GM19468 (cell line): ENCODE results near the gene ADGRF5.

Source experiments
- ATAC-seq: cut with Tn5 transposase; IDR thresholded peaks from one replicate; pipeline ENCODE4 v1.9.1; 2021; ENCODE audit warnings: mild to moderate bottlenecking, moderate library complexity, moderate number of reproducible peaks; ENCODE audit not compliant: unreplicated experiment; ENCODE audit errors: extremely low read depth

ADGRF5 gene

DNA sequence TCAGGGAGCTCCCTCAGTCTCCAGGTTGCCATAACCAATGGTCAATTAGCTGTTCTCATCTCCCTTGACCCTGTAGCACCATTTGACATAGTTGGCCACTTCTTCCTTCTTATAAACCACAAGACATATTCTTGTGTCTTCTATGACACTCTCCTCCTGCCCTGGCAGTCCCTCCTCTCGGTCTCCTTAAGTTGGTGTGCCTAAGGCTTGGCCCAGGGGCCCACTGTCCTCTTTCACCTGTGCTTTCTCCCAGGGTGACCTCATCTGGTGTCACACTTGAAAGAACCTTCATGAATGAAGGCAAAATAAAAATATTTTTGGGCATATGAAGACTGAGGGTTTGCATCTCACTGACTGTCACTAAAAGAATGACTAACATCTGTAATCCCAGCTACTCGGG, 9.7 kb upstream of the ADGRF5 start:
- no peak for ATAC-seq

DNA sequence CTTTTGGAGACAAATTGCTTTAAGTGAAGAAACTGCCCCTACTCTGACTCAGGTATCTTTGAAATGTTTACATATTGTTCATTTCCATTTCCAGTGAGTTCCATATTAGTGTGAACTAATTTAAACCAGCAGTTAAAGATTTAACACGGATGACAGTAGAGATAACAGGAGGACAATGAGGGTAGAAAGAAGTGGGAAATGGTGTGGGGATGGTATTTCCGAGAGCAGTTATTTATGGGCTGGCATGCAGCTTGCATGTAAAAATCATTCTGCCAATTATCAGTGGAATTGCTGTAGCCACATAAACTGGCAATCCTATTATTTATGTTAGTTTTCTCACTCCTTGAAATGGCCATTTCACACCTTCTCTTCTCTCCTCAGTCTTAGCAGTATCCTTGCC, 8.6 kb upstream of the ADGRF5 start:
- no peak for ATAC-seq

DNA sequence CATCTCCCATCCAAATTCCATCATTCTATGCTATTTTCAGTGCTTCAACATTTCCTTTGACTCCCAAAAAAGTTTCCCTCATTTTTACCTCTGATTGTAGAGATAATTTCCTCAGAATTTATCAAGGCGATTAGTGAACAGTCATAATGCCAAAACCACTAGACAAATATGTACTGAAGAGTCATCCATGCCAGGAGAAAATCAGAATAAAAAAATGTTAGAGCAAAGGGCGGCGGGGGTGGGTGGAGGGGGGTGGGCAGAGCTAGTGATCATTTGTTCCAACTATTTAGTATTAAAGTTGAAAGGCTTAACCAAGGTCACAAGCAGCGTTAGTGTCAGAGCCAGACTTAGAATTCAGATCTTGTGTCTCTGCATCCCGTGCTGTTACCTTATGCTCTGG, 5.3 kb upstream of the ADGRF5 start:
- no peak for ATAC-seq

DNA sequence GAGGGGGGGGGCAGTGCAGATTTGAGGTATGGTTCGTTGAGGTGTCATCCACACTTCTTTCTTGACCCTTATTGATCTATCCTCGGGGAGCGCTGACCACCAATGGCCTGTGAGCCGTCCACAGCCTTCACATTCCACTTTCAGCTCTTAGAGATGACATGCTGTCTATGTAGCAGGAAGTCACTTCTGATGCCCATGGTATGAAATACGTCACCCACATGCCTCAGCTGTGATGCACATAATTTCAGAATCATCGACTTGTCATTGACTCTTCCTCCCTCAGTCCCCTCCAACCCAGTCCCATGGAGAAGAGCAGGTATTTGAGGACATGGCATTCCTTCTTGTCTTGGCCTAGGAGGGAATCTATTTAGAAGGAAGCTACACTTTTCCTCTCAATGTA, 4.7 kb upstream of the ADGRF5 start:
- ATAC-seq, result no peak

DNA sequence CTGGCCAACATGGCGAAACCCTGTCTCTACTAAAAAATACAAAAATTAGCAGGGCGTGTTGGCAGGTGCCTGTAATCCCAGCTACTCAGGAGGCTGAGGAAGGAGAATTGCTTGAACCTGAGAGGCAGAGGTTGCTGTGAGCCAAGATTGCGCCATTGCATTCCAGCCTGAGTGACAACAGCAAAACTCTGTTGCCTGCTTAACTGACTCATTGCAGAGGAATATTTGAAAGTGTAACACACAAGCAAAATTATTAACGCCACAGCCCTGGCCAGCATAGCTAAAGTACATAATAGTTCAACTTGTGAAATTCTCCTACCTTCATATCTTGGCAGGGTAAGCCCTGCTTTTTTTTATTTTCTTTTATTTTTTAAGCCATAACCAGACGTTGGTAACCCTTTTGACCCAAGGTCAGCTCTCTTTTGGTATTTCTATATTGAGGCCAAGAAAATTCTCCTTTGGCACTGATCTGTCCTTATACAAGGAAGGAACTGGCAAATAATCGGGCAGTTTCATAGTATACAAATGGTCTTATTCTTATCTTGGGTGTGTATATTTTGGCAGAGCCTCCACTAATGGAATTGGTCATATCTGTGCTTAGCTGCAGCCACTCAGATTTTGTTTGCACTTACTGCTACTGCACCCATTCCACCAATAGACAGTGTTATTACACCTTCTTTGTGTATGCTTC, 4.0 kb upstream of the ADGRF5 start:
- ATAC-seq, result no peak

DNA sequence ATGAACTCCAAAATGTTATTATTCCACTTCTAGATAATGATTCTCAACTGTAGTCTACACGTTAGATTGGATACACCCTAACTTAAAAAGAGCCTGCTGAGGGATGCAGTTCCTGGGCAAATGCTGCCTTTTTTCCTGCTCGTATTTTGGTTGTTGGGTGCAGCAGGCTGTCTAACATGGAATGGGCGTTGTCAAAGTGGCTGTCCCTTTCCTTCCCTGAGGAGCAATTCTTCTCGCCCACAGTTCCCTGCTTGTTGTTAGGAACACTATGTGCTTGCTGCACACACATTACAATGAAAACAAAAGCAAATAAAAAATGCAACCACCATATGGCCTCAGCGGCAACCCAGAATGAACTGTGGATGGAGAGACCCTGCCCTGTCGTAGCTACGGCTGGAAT, 1.7 kb upstream of the ADGRF5 start:
- no peak for ATAC-seq

DNA sequence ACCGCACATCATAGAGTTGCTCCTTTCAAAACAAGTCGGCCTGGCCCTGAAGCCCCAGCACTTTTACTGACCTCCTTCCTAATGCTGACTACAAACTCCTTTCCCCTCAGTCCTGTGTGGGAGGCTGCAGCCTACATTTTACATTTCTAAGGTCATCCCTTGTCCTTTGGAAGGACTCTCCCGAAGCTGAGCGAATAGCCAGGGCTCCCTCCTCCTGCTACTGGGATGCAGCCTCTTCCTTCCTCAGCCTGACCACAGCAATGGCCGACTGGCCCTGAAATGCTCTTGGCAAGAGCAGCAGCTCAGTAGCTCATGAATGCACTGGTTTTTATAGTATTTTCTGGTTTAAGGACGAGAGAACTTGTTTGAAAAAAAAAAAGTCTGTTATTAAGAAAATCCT, 679 bp downstream of the ADGRF5 start:
- no peak for ATAC-seq

DNA sequence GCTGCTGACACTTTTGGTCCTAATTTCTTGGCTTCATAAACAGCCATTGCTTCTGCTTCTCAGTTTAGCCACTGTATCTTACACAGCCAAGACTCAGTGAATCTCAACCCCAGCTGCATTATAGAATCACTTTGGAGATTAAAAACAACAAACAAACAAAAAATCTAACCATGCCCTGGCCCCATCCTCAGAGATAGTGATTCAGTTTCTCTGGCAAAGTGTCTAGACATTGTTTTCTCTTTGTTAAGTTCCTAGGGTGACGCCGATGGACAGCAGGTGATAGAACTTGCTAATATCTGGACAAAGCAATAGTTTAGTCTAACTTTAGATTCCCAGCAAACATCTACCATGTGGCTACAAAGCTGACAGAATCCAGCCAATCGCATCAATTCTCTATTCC, 2.9 kb downstream of the ADGRF5 start:
- no peak for ATAC-seq

DNA sequence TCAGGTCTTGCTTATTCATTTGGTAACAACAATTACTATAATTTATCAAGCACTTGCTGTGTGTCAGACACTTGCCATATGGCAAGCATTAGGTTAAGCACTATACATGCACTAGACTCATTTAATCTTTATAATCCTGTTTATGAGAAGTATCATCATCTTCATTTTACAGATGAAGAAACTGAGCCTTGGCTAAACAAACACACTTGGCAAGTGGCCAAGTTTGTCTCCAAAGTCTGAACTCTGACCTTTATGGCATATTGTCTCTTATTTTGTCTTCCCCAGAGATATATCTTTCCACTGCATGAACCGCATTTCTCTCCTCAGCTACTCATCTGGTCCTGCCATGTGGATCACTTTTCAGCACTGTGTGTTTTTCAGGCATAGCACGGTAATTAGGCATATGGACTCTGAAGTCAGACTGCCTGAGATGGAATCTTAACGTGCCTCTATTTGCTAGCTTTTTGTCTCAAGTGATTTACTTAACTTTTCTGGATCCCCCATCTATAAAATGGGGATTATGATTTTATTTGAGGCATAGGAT, 4.7 kb downstream of the ADGRF5 start:
- no peak for ATAC-seq

DNA sequence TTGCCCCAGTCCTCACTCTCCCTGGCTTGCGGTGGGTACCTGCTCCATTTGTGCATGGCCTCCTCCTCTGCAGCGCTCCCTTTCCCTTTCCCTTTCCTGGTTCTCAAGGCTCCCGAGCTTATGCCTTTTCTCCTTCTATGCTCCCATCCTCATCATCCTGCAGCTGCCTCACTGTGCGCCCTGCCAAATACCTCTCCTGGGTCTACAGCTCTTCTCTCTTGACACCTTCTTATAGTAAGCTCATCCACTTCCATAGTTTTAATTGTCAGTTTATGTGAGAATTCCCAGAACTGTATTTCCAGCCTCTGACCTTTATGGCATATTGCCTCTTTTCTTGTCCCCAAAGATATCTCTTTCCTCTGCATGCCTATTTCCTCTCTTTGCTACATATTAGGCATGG, 5.9 kb downstream of the ADGRF5 start:
- ATAC-seq, result no peak

DNA sequence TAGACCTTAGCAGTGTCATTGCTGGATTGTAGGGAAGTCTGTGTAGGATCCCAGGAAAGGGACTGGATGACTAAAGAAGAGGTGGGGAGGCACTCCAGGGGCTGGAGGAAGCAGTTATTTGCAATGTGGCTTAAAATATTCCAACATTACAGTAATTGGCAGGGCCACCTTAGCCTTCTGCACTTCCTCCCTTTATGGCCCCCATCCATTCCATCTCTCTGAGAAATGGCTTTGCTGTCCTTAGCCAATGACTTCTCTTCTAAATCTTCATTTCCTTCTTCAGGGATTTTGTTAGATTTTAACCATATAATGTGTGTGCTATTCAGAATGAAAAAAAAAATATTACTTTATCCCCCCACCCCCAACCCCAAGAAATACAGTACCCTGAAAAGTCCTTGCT, 6.4 kb downstream of the ADGRF5 start:
- ATAC-seq, result no peak

DNA sequence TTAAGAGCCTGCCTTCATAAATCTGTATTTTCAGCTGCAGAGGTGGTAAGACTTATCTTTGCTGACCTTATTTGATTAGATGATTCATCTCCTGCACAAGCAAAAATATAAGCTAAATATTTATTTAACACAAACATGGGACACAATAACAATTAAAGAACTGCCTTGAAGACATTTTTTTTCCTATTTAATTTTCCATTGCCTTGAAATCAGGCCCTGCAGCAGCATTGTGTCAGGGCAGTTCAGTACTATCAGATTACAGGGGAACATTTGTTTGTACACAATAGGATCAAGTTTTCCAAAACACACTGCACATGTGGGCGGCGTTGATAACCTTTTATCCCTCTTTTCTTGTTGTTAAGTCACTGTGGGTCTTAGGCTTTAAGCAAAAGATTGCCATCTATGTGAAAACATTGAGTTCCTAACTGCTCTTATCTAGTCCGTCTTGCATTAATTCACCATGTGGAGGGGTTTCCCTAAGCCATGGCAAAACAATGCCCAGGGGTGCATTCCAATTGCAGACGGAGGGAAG, 7.4 kb downstream of the ADGRF5 start:
- no peak for ATAC-seq

DNA sequence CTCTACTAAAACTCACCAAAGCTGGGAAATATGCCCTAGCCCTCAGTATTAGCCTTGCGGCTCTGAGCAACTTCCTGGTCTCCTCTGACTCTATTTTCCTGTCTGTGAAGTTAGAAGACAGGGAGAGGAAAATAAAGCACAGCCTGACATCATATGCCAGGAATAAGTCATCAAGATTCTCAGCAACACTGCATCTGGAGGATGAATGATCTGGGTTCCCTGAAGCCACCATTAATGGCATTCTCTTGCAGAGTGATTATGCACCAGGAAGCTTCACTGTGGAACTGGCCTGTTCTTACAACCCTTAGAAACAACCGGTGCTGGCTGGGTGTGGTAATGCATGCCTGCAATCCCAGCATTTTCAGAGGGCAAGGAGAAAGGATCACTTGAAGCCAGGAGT, 12.4 kb downstream of the ADGRF5 start:
- no peak for ATAC-seq

DNA sequence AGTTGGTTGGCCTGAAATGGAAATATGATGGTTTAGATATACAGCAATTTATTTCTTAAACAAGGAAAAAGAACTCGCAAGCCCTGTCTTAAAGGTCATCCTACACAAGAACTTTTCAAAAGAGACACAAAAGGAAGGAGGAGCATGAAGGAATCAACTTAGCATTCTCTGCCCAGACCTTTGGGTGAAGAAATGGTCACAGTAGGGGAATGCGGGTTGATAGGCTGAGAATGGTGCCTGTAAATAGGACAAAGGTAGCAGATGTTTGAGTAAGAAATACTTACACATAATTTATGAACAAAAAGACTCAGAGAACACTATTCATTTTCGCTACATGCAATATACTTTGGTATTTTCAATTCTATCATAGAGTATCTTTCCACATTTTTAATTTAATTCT, 15.0 kb downstream of the ADGRF5 start:
- no peak for ATAC-seq

DNA sequence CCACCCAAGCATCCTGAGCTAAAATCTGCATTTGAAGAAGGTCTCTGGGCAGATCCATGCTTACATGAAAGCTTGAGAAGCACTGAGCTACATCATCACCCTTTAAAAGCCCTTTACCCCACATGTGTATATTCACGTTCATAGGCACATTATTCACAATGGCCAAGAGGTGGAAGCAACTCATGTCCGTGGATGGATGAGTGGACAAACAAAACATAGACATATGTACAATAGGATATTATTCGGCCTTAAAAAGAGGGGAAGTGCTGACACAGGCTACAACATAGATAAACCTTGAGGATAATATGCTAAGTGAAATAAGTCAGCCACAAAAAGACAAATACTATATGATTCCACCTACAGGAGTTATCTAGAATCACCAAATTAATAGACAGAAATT, 17.6 kb downstream of the ADGRF5 start:
- no peak for ATAC-seq

DNA sequence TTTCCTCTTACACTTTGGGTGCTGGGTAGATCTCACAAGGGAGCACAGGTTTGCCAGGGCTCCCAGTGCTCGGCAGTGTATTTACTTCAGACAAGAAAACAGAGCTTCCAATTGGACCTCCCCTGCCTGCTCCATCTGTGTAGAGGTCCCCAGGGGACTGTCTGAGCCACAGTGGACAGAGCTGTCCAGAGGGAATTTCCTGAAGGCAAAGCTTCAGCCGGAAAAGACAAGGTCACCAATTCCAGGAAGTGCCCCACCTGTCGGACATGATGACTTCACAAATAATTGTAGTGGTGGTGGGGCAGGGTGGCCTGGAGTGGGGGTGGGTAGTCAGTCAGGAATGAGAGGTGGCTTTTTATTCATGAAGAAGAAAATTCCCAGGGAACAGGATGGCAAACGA, 18.6 kb downstream of the ADGRF5 start:
- ATAC-seq, result no peak

DNA sequence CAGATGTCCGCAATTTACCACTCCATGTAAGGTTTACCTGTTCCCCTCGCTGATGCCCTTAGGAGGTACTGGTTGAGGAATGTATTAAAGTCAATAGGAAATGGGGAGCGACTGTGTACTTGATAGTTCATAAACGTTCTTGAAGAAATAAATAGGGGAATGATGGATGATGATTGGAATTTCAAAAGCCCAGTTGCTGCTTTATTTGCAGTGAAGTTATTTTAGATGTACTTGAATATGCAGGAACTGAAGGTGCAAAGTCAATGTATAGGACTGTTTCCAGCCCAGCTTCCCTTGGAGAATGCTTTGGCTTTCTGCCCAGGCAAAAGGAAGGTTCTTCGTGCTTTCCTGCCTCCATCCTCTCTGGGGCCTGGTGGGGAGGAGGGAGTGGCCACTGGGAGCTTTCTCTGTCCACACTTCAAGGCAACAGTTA, 19.8 kb downstream of the ADGRF5 start:
- ATAC-seq, result no peak

DNA sequence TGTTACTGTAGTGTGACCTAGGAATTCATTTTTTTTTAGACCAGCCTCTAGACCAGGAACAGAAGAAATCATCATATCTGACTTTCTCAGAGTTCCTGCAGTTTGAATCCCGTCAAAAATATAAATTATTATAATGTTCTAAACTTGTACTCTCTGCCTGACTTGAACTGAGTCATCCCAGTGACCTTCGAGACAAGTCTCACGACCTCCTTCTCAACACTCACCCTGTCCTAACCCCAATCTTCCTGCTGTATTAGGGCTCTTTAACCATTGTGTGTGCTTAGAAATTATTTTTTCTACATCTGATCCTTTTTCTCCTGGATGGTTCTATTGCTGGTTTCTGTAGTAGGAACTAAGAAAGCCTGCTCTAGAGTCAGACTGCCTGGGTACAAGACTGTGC, 21.5 kb downstream of the ADGRF5 start:
- ATAC-seq, result no peak

DNA sequence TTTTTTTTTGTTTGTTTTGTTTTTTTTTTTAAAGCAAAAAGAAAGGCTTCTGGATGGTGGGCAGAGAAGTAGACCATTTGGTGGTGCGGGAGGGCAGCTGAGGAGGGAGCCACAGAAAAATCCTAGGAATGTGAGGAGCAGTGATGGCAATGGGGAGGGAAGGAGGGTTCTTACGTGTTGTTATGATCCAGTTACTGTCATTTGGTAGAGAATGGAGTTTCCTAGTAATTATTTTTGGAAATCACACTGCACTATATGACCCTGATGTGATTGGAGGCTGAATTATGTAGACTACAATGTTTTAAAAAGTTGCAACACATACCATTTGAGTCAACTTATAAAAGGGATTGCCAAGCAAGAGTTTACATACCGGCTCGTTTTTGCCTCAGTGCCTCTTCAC, 22.1 kb downstream of the ADGRF5 start:
- ATAC-seq, result no peak

DNA sequence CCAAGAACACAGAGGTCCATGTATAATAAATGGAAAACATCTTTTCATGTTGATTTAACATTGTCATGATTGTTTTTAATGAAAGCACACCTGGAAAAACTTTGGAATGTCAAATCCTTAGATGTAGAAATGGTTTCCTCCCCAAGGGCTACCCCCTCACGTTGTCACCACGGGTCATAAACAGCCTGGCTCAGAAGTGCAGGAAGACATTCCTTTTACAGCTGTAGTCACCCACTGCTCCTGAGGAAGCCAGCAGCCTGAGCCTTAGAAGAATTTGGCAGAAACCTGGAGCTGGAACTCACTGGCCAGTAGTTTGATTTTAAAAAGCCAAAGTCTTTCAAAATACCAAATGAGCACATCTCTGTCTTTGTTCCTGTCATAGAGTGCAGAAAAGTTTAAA, 23.7 kb downstream of the ADGRF5 start:
- no peak for ATAC-seq

DNA sequence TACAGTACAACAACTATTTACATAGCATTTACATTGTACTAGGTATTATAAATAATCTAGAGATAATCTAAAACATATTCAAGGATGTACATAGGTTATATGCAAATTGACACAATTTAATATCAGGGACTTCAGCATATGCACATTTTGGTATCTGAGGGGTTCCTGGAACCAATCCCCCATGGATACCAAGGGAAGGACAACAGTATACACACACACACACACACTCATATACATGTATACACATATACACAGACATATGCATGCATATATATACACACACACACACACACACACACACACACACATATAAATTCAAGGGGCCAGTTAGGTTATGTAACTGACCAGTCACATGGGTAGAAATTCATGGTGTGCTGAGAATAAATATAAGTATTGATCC, 24.9 kb downstream of the ADGRF5 start:
- no peak for ATAC-seq

DNA sequence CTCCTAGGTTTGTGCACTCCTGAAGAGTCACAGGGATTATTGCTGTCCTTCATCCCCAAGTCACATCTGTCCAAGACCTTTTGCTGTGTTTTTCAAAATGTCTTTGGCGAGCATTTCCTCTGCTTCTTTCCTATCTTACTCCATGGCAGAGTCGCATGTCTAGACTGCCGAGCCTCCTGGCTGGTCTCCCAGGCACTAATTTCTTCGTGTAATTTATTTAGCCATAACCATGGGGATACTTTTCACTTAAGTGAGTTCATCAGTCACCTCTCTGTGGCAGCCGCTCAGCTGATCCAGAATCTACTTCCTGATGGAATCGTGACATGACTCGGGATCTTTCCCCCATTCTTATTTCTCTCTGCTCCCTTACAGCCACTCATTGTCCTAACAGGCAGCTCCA, 25.8 kb downstream of the ADGRF5 start:
- no peak for ATAC-seq
